NCI-H446 treated with DMSO at 0.1 percent for 48 hours (cell line): Measurements from ENCODE around the gene TJP1.
"Not testable (repeated sequence)": the region's sequence is repeated elsewhere in the genome, so short reads cannot be mapped to it uniquely, and the experiment has no call there.

Experiments
- DNase-seq: peaks from one replicate; lab custom pipeline; 2025; lab: John Stamatoyannopoulos, UW

The TJP1 gene

DNA sequence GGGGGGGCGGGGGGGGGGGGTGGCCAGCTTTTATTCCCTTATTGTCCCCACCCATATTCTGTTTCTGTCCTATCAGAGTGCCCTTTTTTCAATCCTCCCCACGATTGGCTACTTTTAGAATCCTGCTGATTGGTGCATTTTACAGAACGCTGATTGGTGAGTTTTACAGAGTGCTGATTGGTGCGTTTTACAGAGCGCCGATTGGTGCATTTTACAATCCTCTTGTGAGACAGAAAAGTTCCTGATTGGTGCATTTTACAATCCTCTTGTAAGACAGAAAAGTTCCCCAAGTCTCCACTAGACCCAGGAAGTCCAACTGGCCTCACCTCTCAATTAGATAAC lies 164.8 kb downstream of the TJP1 start:
- DNase-seq, result not testable (repeated sequence)

DNA sequence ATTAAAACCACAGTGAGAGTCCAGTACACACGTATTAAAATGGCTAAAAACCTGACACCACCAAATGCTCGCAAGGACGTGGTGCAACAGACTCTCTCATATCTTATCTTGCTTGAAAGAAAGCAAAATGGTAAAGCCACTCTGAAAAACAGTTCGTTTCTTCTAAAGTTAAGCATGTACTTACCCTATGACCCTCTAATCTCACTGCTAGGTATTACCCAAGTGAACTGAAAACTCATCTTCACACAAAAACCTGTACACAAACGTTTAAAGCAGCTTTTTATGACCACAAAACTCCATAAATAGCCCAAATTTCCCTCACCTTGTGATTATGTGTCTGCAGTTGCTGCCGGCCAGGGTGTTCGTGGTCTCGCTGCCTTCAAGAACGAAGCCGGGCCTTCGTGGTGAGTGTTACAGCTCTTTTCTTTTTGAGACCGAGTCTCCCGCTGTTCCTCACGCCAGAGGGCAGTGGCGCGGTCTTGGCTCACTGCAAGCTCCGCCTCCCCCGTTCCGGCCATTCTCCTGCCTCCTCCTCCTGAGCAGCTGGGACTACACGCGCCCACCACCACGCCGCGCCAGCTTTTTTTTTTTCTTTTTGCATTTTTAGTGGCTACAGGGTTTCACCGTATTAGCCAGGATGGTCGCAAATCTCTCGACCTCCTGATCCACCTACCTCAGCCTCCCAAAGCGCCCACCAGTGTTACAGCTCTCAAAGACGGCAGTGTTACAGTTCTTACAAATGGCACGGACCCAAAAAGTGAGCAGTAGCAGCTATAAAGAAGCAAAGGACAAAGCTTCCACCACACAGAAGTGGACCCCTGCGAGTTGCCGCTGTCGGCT lies 165.4 kb downstream of the TJP1 start:
- DNase-seq, result no peak

GRCh38 chr15:29652595-29652994 lies 169.7 kb downstream of the TJP1 start:
- DNase-seq, result no peak

GRCh38 chr15:29651476-29652233 lies 170.6 kb downstream of the TJP1 start:
- DNase-seq, result no peak
